Pancreas (tissue), 10 donors: ENCODE measurements around the gene SLC25A12. TPM values are rescaled to one million over a fixed set of nuclear protein-coding genes. Genes with fewer than 3 reads are reported as not detected.
"Not testable (repeated sequence)": the region's sequence is repeated elsewhere in the genome, so short reads cannot be mapped to it uniquely, and the experiment has no call there.

Source experiments
- ATAC-seq, 4 donors: fragments of 200-7000 bp; cut with Tn5 transposase; one replicate each; pipeline versions ENCODE4 v1.8.0 to v1.9.1; 2020; ENCODE audit warnings: mild to moderate bottlenecking in 4 of 4, moderate library complexity in 4 of 4
- DNase-seq, 6 donors: peaks; one replicate each; pipeline ENCODE4 v3.0.0-alpha.2; 2020
- FAIRE-seq: peaks from 2 replicates; lab custom pipeline; 2012; peaks lifted over from hg19 to GRCh38; lab: Jason Lieb, UNC
- H3K27ac ChIP-seq, 4 donors: fragments of 200-600 bp; sonication (generic); 1 replicate in 3 of 4; 2 replicates in 1 of 4; pipeline versions ENCODE4 v1.5.0 to v1.8.0; 2020
- H3K27me3 ChIP-seq, 4 donors: fragments of 200-600 bp; one replicate each; pipeline ENCODE4 v1.8.0; 2021
- H3K36me3 ChIP-seq, 3 donors: fragments of 200-600 bp; sonication (generic) in 1 of 3; one replicate each; pipeline versions ENCODE4 v1.5.0 to v1.8.0; 2020 to 2021
- H3K4me1 ChIP-seq, 3 donors: fragments of 200-600 bp; one replicate each; pipeline ENCODE4 v1.8.0; 2021
- H3K4me3 ChIP-seq, 4 donors: fragments of 200-600 bp; sonication (generic) in 2 of 4; one replicate each; pipeline versions ENCODE4 v1.5.0 to v1.8.0; 2020 to 2021
- H3K9me3 ChIP-seq, 4 donors: fragments of 200-600 bp; one replicate each; pipeline ENCODE4 v1.8.0; 2021
- CTCF ChIP-seq, 4 donors: fragments of 200-600 bp; sonication (generic) in 3 of 4; IDR thresholded peaks; one replicate each; pipeline versions ENCODE4 v1.5.0 to v1.8.0; 2021; ENCODE audit warnings: antibody characterized with exemption in 4 of 4
- WGBS, 2 donors: extraction: QIAGEN DNeasy Blood & Tissue Kit; methylation state at CpG; one replicate each; pipeline ENCODE4 v1.1.7; 2013; 5-methylcytosine and 5-hydroxymethylcytosine counted together
- intact Hi-C, 3 donors: fragments of 100-400 bp; cut with DNase I; formaldehyde crosslinking; loops; one replicate each; pipeline versions ENCODE4 v1.11.1 to v1.14.2; 2022
- polyA plus RNA-seq, 2 donors: library from polyadenylated mRNA; stranded (reverse); fragments of 200-250 nt; gene quantifications; one replicate each; pipeline ENCODE4 v1.2.3, GENCODE V29; 2013
- total RNA-seq, 6 donors: library from RNA; stranded (reverse); fragmentation: NEBNext Ultra II Directional in 4 of 6; extraction: Animal tissue kit (Norgen Biotek cat#: 25700) in 4 of 6; gene quantifications; one replicate each; pipeline versions ENCODE4 v1.2.1 to v1.2.4, GENCODE V29; 2021 to 2023
- donor health status: healthy with polysubstance abuse.
- donor health status: DM: no; HTN: no; CAD: no; lungs with moderate emphysema.
- donor health status: DM: no; HTN: no; CAD: no.
- donor health status: control.
- donor health status: control.
- donor health status: Bipolar disorder and iron deficiency.
- donor health status: DM: yes; HTN: yes; CAD: no.
- donor health status: DM: no; HTN: no; CAD: no.
- donor health status: DM: no; HTN: no; CAD: no.
- donor health status: DM: yes; HTN: yes; CAD: no.

Gene SLC25A12
- total and polyA plus RNA-seq, 8 donors = 1.7 to 8.9 (median 3.0) TPM

GRCh38 chr2:171772373-171772772 lies 121.7 kb downstream of the SLC25A12 start:
- Histone ChIP-seq H3K4me1 (no peaks in the 10 kb centered on the region), H3K9me3 (no peaks in the 10 kb centered on the region), H3K27me3 (no peaks in the 10 kb centered on the region), H3K36me3 (no peaks in the 10 kb centered on the region), H3K4me3 (no peak overlapping the region), H3K27ac (no peak overlapping the region)
- ATAC-seq (no peak), FAIRE-seq (no peak), DNase-seq (no peak)
- 84 to 89% methylated on average over 5 of the region's 5 CpGs for WGBS, 2 donors
- TF ChIP-seq CTCF (IDR thresholded peaks at IDR 0.05) = no peak
- intact Hi-C loops = no loop called here

GRCh38 chr2:171771463-171771862 lies 122.6 kb downstream of the SLC25A12 start:
- Histone ChIP-seq H3K36me3 (no peaks in the 10 kb centered on the region), H3K27ac (no peak overlapping the region), H3K9me3 (no peaks in the 10 kb centered on the region), H3K4me1 (no peaks in the 10 kb centered on the region), H3K27me3 (no peaks in the 10 kb centered on the region), H3K4me3 (no peak overlapping the region)
- TF ChIP-seq CTCF (IDR thresholded peaks at IDR 0.05) = no peak
- FAIRE-seq = no peak
- intact Hi-C loops = no loop called here
- ATAC-seq = no peak
- no peak for DNase-seq

DNA sequence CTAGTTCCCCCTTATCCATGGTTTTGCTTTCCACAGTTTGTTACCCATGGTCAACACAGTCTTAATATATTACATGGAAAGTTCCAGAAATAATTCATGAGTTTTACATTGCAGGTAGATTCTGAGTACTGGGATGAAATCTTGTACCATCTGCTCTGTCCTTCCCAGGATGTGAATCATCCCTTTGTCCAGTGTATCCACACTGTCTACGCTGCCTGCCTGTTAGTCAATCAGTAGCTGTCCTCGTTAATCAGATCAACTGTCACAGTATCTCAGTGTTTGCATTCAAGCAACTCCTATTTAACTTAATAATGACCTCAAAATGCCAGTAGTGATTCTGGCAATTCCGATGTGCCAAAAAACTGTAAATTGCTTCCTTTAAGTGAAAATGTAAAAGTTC lies 130.4 kb downstream of the SLC25A12 start:
- ATAC-seq (no peak), FAIRE-seq (no peak), DNase-seq (no peak)
- no peaks in the 10 kb centered on the region for H3K9me3 ChIP-seq
- no peaks in the 10 kb centered on the region for H3K27me3 ChIP-seq
- TF ChIP-seq CTCF (IDR thresholded peaks at IDR 0.05) = no peak
- H3K4me1 ChIP-seq = no peaks in the 10 kb centered on the region
- H3K27ac ChIP-seq = no peak overlapping the region
- WGBS, 2 donors = 89 to 90% methylated on average over 3 of the region's 3 CpGs
- peaks cover 0 to 7% (median 0%) of the 10 kb centered on the region in 3 donors for H3K36me3 ChIP-seq
- intact Hi-C loops = no loop called here
- H3K4me3 ChIP-seq = no peak overlapping the region

- intact Hi-C loops = no loop called here
- FAIRE-seq (no peak), ATAC-seq (no peak), DNase-seq (no peak)
- H3K4me3 ChIP-seq = no peak overlapping the region
- no peaks in the 10 kb centered on the region for H3K27me3 ChIP-seq
- WGBS, 2 donors = 98 to 100% methylated on average over 2 of the region's 2 CpGs
- no peak for TF ChIP-seq CTCF (IDR thresholded peaks at IDR 0.05)
- no peak overlapping the region for H3K27ac ChIP-seq
- H3K9me3 ChIP-seq = no peaks in the 10 kb centered on the region
- H3K36me3 ChIP-seq = peaks cover 0 to 7% (median 0%) of the 10 kb centered on the region in 3 donors
- no peaks in the 10 kb centered on the region for H3K4me1 ChIP-seq
Measured at GRCh38 chr2:171762879-171763573, 131.0 kb downstream of the SLC25A12 start.

DNA sequence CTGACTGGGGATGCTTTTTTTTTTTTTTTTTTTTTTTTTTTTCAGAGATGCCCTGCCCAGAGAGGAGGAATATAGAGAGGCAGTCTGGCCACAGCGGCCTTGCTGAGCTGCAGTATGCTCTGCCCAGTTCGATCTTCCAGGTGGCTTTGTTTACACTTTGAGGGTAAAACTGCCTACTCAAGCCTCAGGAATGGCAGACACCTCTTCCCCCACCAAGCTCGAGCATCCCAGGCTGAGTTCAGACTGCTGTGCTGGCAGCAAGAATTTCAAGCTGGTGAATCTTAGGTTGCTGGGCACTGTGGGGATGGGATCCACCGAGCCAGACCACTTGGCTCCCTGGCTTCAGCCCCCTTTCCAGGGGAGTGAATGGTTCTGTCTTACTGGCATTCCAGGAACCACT lies 132.9 kb downstream of the SLC25A12 start:
- FAIRE-seq, H3K9me3 ChIP-seq, H3K4me1 ChIP-seq, H3K27ac ChIP-seq, H3K36me3 ChIP-seq, ATAC-seq, intact Hi-C loops, DNase-seq, H3K27me3 ChIP-seq, H3K4me3 ChIP-seq: not testable (repeated sequence)
- WGBS, 2 donors = 93 to 96% methylated on average over 4 of the region's 4 CpGs

GRCh38 chr2:171758762-171759161 lies 135.3 kb downstream of the SLC25A12 start:
- intact Hi-C loops, ATAC-seq, H3K9me3 ChIP-seq, DNase-seq, H3K36me3 ChIP-seq, H3K4me1 ChIP-seq, H3K4me3 ChIP-seq, FAIRE-seq, H3K27me3 ChIP-seq, H3K27ac ChIP-seq: not testable (repeated sequence)
- WGBS, 2 donors = 94 to 100% methylated on average over 1 of the region's 1 CpG
